Activated gamma-delta T cell treated with anti-CD3 and anti-CD28 coated beads, Interleukin-2, amount 50 U/mL, for 16 hours (primary cell): ENCODE results near the gene RSRC1.
"Not testable (repeated sequence)": the region's sequence is repeated elsewhere in the genome, so short reads cannot be mapped to it uniquely, and the experiment has no call there.

Source experiments
- DNase-seq: peaks from one replicate; pipeline ENCODE4 v3.0.0-alpha.2; 2020; ENCODE audit warnings: low read depth

The RSRC1 gene

GRCh38 chr3:158101335-158102241 is 8.3 kb upstream of the RSRC1 start:
- no peak for DNase-seq

- DNase-seq, result no peak
Measured at GRCh38 chr3:158102242-158103080, 7.4 kb upstream of the RSRC1 start.

GRCh38 chr3:158103081-158103886 is 6.6 kb upstream of the RSRC1 start:
- no peak for DNase-seq

- no peak for DNase-seq
Measured at GRCh38 chr3:158103887-158104327, 6.0 kb upstream of the RSRC1 start.

- DNase-seq, result no peak
Measured at GRCh38 chr3:158104431-158104921, 5.4 kb upstream of the RSRC1 start.

GRCh38 chr3:158105119-158105709 is 4.7 kb upstream of the RSRC1 start:
- no peak for DNase-seq

- DNase-seq, result no peak
Measured at GRCh38 chr3:158105710-158106253, 4.1 kb upstream of the RSRC1 start.

GRCh38 chr3:158106766-158107471 is 3.0 kb upstream of the RSRC1 start:
- DNase-seq, result no peak

- DNase-seq, result no peak
Measured at GRCh38 chr3:158107605-158108444, 2.1 kb upstream of the RSRC1 start.

- DNase-seq, result no peak
Measured at GRCh38 chr3:158108445-158108985, 1.4 kb upstream of the RSRC1 start.

- no peak for DNase-seq
Measured at GRCh38 chr3:158109295-158109803, 540 bp upstream of the RSRC1 start.

GRCh38 chr3:158110658-158111018 is 749 bp downstream of the RSRC1 start:
- DNase-seq, result no peak

- no peak for DNase-seq
Measured at GRCh38 chr3:158111861-158112260, 2.0 kb downstream of the RSRC1 start.

GRCh38 chr3:158113595-158113994 is 3.7 kb downstream of the RSRC1 start:
- DNase-seq, result not testable (repeated sequence)

GRCh38 chr3:158120330-158120729 is 10.4 kb downstream of the RSRC1 start:
- no peak for DNase-seq

- no peak for DNase-seq
Measured at GRCh38 chr3:158121295-158121694, 11.4 kb downstream of the RSRC1 start.

- not testable (repeated sequence) for DNase-seq
Measured at GRCh38 chr3:158122721-158123120, 12.8 kb downstream of the RSRC1 start.

GRCh38 chr3:158127250-158128219 is 17.6 kb downstream of the RSRC1 start:
- no peak for DNase-seq
